Prostate gland (tissue), 2 donors: ENCODE data around the gene KCNN3. TPM values are rescaled to one million over a fixed set of nuclear protein-coding genes. Genes with fewer than 3 reads are reported as not detected.

Experiments used
- DNase-seq: peaks from one replicate; pipeline ENCODE4 v3.0.0-alpha.2; 2019; ENCODE audit warnings: low spot score
- H3K27ac ChIP-seq, 2 donors: fragments of 200-600 bp; sonication (generic); 2 replicates each; pipeline ENCODE4 v1.5.1; 2017 to 2019
- H3K27me3 ChIP-seq: fragments of 200-600 bp; sonication (generic); replicated peaks from 2 replicates; pipeline ENCODE4 v1.5.1; 2019; ENCODE audit not compliant: insufficient read depth
- H3K36me3 ChIP-seq, 2 donors: fragments of 200-600 bp; sonication (generic); 1 replicate in 1 of 2; 2 replicates in 1 of 2; pipeline versions ENCODE4 v1.5.1 to v1.8.1; 2017 to 2019
- H3K4me1 ChIP-seq: fragments of 200-600 bp; sonication (generic); replicated peaks from 2 replicates; pipeline ENCODE4 v1.5.1; 2019
- H3K4me3 ChIP-seq, 2 donors: fragments of 200-600 bp; sonication (generic); 2 replicates each; pipeline ENCODE4 v1.5.1; 2017 to 2019
- H3K9me3 ChIP-seq: fragments of 200-600 bp; sonication (generic); 2 replicates; pipeline ENCODE4 v1.5.1; 2017
- POLR2A ChIP-seq: fragments of 450-650 bp; IDR thresholded peaks from one replicate; pipeline ENCODE4 v1.6.1; 2016; ENCODE audit warnings: antibody characterized with exemption, mild to moderate bottlenecking
- POLR2AphosphoS5 ChIP-seq: sonication (generic); formaldehyde crosslinking; IDR thresholded peaks from one replicate; pipeline ENCODE4 v1.6.1; 2017; ENCODE audit warnings: antibody characterized with exemption
- WGBS: methylation state at CpG from one replicate; pipeline ENCODE4 v1.1.5; 2018; 5-methylcytosine and 5-hydroxymethylcytosine counted together
- intact Hi-C: fragments of 100-400 bp; cut with DNase I; formaldehyde crosslinking; loops from one replicate; pipeline ENCODE4 v1.14.2; 2022
- total RNA-seq, 2 donors: library from RNA; depleted of rRNA; stranded (reverse); fragments of >200 nt; gene quantifications; one replicate each; pipeline ENCODE4 v1.1.0, GENCODE V29; 2016
- TF ChIP-seq, protein P1 (sequence below), 4 experiments: fragments of 200-600 bp in 2 of 4; fragments of 450-650 bp in 2 of 4; sonication (generic) in 2 of 4; IDR thresholded peaks; 1 replicate in 3 of 4; 2 replicates in 1 of 4; pipeline ENCODE4 v1.5.1; 2016 to 2019; ENCODE audit warnings: antibody characterized with exemption in 4 of 4, mild to moderate bottlenecking in 2 of 4, moderate library complexity in 2 of 4

Gene KCNN3
- total RNA-seq, 2 donors from 2014 or later: 1.2 to 3.0 TPM

DNA sequence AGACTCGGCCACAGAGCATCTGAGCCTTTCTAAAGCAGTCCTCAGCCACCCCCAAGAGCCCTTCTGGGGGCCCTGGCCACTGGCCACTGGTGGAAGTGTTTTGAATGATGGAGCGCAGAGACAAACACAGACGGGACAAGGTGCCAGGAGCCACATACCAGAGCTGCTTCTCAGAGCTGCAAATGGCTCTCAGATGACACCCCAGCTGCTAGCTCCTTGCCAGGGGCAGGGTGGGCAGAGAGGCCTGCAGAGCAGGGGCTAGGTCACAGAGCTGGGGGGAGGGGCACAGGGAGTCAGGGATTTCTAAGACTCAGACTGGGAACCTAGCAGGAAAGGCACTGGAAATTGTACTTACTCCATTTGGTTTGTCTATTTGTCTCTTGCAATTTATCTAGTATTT is 30.4 kb downstream of the KCNN3 start:
- DNase-seq: no peak
- no peak overlapping the region for H3K4me3 ChIP-seq
- H3K36me3 ChIP-seq: no peaks in the 10 kb centered on the region
- intact Hi-C loops: no loop called here
- H3K27me3 ChIP-seq: no peaks in the 10 kb centered on the region
- H3K9me3 ChIP-seq: no peaks in the 10 kb centered on the region
- H3K27ac ChIP-seq: no peak overlapping the region
- WGBS: 41% methylated on average over 3 of the region's 3 CpGs
- TF ChIP-seq POLR2AphosphoS5: no peak
- TF ChIP-seq, protein P1, sequence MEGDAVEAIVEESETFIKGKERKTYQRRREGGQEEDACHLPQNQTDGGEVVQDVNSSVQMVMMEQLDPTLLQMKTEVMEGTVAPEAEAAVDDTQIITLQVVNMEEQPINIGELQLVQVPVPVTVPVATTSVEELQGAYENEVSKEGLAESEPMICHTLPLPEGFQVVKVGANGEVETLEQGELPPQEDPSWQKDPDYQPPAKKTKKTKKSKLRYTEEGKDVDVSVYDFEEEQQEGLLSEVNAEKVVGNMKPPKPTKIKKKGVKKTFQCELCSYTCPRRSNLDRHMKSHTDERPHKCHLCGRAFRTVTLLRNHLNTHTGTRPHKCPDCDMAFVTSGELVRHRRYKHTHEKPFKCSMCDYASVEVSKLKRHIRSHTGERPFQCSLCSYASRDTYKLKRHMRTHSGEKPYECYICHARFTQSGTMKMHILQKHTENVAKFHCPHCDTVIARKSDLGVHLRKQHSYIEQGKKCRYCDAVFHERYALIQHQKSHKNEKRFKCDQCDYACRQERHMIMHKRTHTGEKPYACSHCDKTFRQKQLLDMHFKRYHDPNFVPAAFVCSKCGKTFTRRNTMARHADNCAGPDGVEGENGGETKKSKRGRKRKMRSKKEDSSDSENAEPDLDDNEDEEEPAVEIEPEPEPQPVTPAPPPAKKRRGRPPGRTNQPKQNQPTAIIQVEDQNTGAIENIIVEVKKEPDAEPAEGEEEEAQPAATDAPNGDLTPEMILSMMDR (IDR thresholded peaks at IDR 0.05): no peak
- no peak for TF ChIP-seq POLR2A
- H3K4me1 ChIP-seq: no peaks in the 10 kb centered on the region

DNA sequence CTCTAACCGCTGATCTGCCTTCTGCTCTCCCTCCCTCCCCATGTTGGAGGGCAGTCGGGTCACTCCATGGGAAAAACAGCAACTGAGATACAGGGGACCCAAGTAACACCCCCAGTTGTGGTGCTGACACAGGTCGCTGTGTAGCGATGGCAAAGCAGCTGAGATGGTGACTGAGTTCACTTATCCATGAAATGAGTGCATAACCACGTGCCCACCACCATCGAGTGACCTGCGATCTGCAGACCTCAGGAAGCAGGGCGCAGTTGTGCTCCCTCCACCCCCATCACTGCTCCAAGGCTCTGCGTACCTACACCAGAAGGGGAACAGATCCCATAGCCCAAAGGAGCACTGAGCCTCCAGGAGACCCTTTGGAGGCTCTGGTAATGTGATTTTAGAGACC is 31.1 kb downstream of the KCNN3 start:
- 92% methylated on average over 9 of the region's 9 CpGs for WGBS
- no peaks in the 10 kb centered on the region for H3K36me3 ChIP-seq
- H3K4me1 ChIP-seq: no peaks in the 10 kb centered on the region
- no peaks in the 10 kb centered on the region for H3K9me3 ChIP-seq
- no peak overlapping the region for H3K4me3 ChIP-seq
- no peak overlapping the region for H3K27ac ChIP-seq
- no peaks in the 10 kb centered on the region for H3K27me3 ChIP-seq
- intact Hi-C loops: no loop called here
- no peak for DNase-seq
- no peak for TF ChIP-seq POLR2AphosphoS5
- TF ChIP-seq POLR2A: no peak
- TF ChIP-seq, protein P1 (IDR thresholded peaks at IDR 0.05): no peak

GRCh38 chr1:154838461-154838860 is 31.6 kb downstream of the KCNN3 start:
- WGBS: 90% methylated on average over 11 of the region's 11 CpGs
- H3K27me3 ChIP-seq: no peaks in the 10 kb centered on the region
- DNase-seq: no peak
- no peak overlapping the region for H3K27ac ChIP-seq
- no peaks in the 10 kb centered on the region for H3K9me3 ChIP-seq
- intact Hi-C loops: no loop called here
- no peaks in the 10 kb centered on the region for H3K4me1 ChIP-seq
- TF ChIP-seq POLR2A: no peak
- TF ChIP-seq, protein P1 (IDR thresholded peaks at IDR 0.05): no peak
- TF ChIP-seq POLR2AphosphoS5: no peak
- H3K4me3 ChIP-seq: no peak overlapping the region
- no peaks in the 10 kb centered on the region for H3K36me3 ChIP-seq

GRCh38 chr1:154837672-154838171 is 32.4 kb downstream of the KCNN3 start:
- DNase-seq: no peak
- H3K27ac ChIP-seq: no peak overlapping the region
- intact Hi-C loops: no loop called here
- no peaks in the 10 kb centered on the region for H3K9me3 ChIP-seq
- no peaks in the 10 kb centered on the region for H3K36me3 ChIP-seq
- H3K4me3 ChIP-seq: no peak overlapping the region
- WGBS: 71% methylated on average over 13 of the region's 13 CpGs
- H3K4me1 ChIP-seq: no peaks in the 10 kb centered on the region
- no peaks in the 10 kb centered on the region for H3K27me3 ChIP-seq
- TF ChIP-seq, protein P1 (IDR thresholded peaks at IDR 0.05): no peak
- TF ChIP-seq POLR2AphosphoS5 (no peak), POLR2A (no peak)

- no peaks in the 10 kb centered on the region for H3K27me3 ChIP-seq
- DNase-seq: no peak
- no peaks in the 10 kb centered on the region for H3K4me1 ChIP-seq
- no peak overlapping the region for H3K4me3 ChIP-seq
- H3K9me3 ChIP-seq: no peaks in the 10 kb centered on the region
- TF ChIP-seq POLR2A: no peak
- no peak for TF ChIP-seq POLR2AphosphoS5
- TF ChIP-seq, protein P1 (IDR thresholded peaks at IDR 0.05): no peak
- WGBS: 66% methylated on average over 13 of the region's 13 CpGs
- no peaks in the 10 kb centered on the region for H3K36me3 ChIP-seq
- intact Hi-C loops: no loop called here
- no peak overlapping the region for H3K27ac ChIP-seq
These were observed 32.9 kb downstream of the KCNN3 start for GRCh38 chr1:154837034-154837671.
